ENCODE measurements around the gene GPR32. TPM values are rescaled to one million over a fixed set of nuclear protein-coding genes. Genes with fewer than 3 reads are reported as not detected.
"Not testable (repeated sequence)": the region's sequence is repeated elsewhere in the genome, so short reads cannot be mapped to it uniquely, and the experiment has no call there.

The GPR32 gene
- total RNA-seq, 1 donor from 2014 or later: not detected

DNA sequence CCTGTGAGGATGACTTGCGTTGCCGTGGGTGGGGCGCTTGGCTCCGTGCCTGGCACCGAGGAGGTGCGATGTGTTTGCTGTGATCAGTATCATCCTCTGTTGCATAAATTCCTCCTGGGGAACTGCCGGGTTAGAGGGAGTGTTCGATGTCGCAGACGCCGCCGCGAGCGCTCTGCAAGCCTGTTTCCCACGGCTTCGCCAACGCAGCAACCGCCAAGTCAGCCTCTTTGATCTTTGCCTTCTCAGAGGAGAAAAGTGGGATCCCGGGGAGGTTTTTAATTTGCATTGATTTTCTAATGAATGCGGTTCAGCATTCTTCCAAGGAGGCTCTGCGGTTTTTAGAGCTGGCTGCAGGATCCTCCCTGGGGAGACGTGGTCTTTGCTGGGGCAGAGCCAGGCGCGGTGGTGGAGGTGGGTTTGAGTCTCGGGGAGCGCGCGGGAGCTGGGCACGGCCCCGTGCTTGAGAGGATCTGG lies 7.6 kb downstream of the GPR32 start:
- Mint-ChIP-seq H3K4me3 (ENCODE audit: low read depth) (no peak overlapping the region), H3K36me3 (ENCODE audit: low read depth) (no peaks in the 10 kb centered on the region), H3K27ac (no peak overlapping the region), H3K9me3 (no peaks in the 10 kb centered on the region), H3K27me3 (ENCODE audit: low read depth) (peaks cover 48% of the 10 kb centered on the region), H3K4me1 (ENCODE audit: low read depth) (peaks cover 9% of the 10 kb centered on the region)
- intact Hi-C loops (cut with micrococcal nuclease): no loop called here
- DNase-seq (ENCODE audit: low spot score): no peak

- no peaks in the 10 kb centered on the region for H3K36me3 Mint-ChIP-seq (ENCODE audit: low read depth)
- DNase-seq (ENCODE audit: low spot score): no peak
- no peak overlapping the region for H3K27ac Mint-ChIP-seq
- peaks cover 12% of the 10 kb centered on the region for H3K4me1 Mint-ChIP-seq (ENCODE audit: low read depth)
- H3K27me3 Mint-ChIP-seq (ENCODE audit: low read depth): peaks cover 48% of the 10 kb centered on the region
- no peaks in the 10 kb centered on the region for H3K9me3 Mint-ChIP-seq
- intact Hi-C loops (cut with micrococcal nuclease): no loop called here
- no peak overlapping the region for H3K4me3 Mint-ChIP-seq (ENCODE audit: low read depth)
Measured at GRCh38 chr19:50778906-50779430, 8.7 kb downstream of the GPR32 start.

GRCh38 chr19:50779504-50780457 lies 9.5 kb downstream of the GPR32 start:
- intact Hi-C loops (cut with micrococcal nuclease): loop anchor here (5.0 to 10.0 kb wide), 2 partner anchors 145 to 422 kb away; no protein-coding TSS in a partner anchor
- no peak overlapping the region for H3K4me3 Mint-ChIP-seq (ENCODE audit: low read depth)
- peaks cover 12% of the 10 kb centered on the region for H3K4me1 Mint-ChIP-seq (ENCODE audit: low read depth)
- no peak overlapping the region for H3K27ac Mint-ChIP-seq
- H3K9me3 Mint-ChIP-seq: no peaks in the 10 kb centered on the region
- no peak for DNase-seq (ENCODE audit: low spot score)
- no peaks in the 10 kb centered on the region for H3K36me3 Mint-ChIP-seq (ENCODE audit: low read depth)
- peaks cover 48% of the 10 kb centered on the region for H3K27me3 Mint-ChIP-seq (ENCODE audit: low read depth)

- H3K27me3 Mint-ChIP-seq (ENCODE audit: low read depth): peaks cover 44% of the 10 kb centered on the region
- DNase-seq (ENCODE audit: low spot score): no peak
- peaks cover 12% of the 10 kb centered on the region for H3K4me1 Mint-ChIP-seq (ENCODE audit: low read depth)
- no peaks in the 10 kb centered on the region for H3K9me3 Mint-ChIP-seq
- H3K27ac Mint-ChIP-seq: no peak overlapping the region
- H3K36me3 Mint-ChIP-seq (ENCODE audit: low read depth): no peaks in the 10 kb centered on the region
- intact Hi-C loops (cut with micrococcal nuclease): loop anchor here (5.0 to 10.0 kb wide), 2 partner anchors 144 to 424 kb away; no protein-coding TSS in a partner anchor
- no peak overlapping the region for H3K4me3 Mint-ChIP-seq (ENCODE audit: low read depth)
Measured at GRCh38 chr19:50780753-50781435, 10.6 kb downstream of the GPR32 start.

- not testable (repeated sequence) for DNase-seq (ENCODE audit: low spot score); H3K27ac Mint-ChIP-seq; H3K9me3 Mint-ChIP-seq; H3K4me3 Mint-ChIP-seq (ENCODE audit: low read depth); H3K4me1 Mint-ChIP-seq (ENCODE audit: low read depth); H3K36me3 Mint-ChIP-seq (ENCODE audit: low read depth)
- intact Hi-C loops (cut with micrococcal nuclease): loop anchor here (1.0 to 10.0 kb wide), 5 partner anchors 59 to 426 kb away; no protein-coding TSS in a partner anchor
- peaks cover 25% of the 10 kb centered on the region for H3K27me3 Mint-ChIP-seq (ENCODE audit: low read depth)
Measured at GRCh38 chr19:50783848-50784152, 13.5 kb downstream of the GPR32 start.

- H3K9me3 Mint-ChIP-seq: no peaks in the 10 kb centered on the region
- intact Hi-C loops (cut with micrococcal nuclease): loop anchor here (5.0 to 10.0 kb wide), 2 partner anchors 140 to 427 kb away; no protein-coding TSS in a partner anchor
Measured at GRCh38 chr19:50784710-50785109, 14.4 kb downstream of the GPR32 start.

DNA sequence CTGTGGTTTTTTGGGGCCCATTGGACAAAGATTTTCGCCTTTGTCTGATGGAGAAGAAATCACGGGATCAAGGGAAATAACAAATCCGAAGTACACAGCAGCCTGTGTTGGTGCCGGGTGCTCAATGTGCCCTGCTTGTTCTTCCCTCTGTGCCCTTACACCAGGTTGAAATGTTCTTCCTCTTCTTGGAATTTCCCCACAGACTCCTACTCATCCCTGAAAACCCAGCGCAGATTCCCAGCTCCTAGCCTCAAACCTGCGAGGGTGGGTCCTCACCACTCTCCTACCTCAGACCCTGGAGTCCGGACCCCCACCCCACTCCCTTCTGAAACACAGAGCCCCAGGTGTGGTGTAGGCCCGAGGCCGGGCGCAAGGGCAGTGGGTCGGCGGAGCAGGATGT lies 15.1 kb downstream of the GPR32 start:
- H3K4me3 Mint-ChIP-seq (ENCODE audit: low read depth): no peak overlapping the region
- peaks cover 9% of the 10 kb centered on the region for H3K27me3 Mint-ChIP-seq (ENCODE audit: low read depth)
- H3K36me3 Mint-ChIP-seq (ENCODE audit: low read depth): no peaks in the 10 kb centered on the region
- intact Hi-C loops (cut with micrococcal nuclease): loop anchor here (10.0 kb wide), 1 partner anchor 139 kb away; no protein-coding TSS in a partner anchor
- no peak overlapping the region for H3K27ac Mint-ChIP-seq
- no peaks in the 10 kb centered on the region for H3K9me3 Mint-ChIP-seq
- no peak for DNase-seq (ENCODE audit: low spot score)
- H3K4me1 Mint-ChIP-seq (ENCODE audit: low read depth): peaks cover 2% of the 10 kb centered on the region

More at GRCh38 chr19:50784710-50785109, 14.4 kb downstream of the GPR32 start:
- Mint-ChIP-seq H3K4me3 (ENCODE audit: low read depth) (no peak overlapping the region), H3K27me3 (ENCODE audit: low read depth) (peaks cover 16% of the 10 kb centered on the region), H3K27ac (no peak overlapping the region), H3K36me3 (ENCODE audit: low read depth) (no peaks in the 10 kb centered on the region), H3K4me1 (ENCODE audit: low read depth) (peaks cover 2% of the 10 kb centered on the region)
- no peak for DNase-seq (ENCODE audit: low spot score)

- peaks cover 4% of the 10 kb centered on the region for H3K4me1 Mint-ChIP-seq (ENCODE audit: low read depth)
- DNase-seq (ENCODE audit: low spot score): no peak
- H3K4me3 Mint-ChIP-seq (ENCODE audit: low read depth): no peak within 1 kb of the TSS
- H3K9me3 Mint-ChIP-seq: no peaks in the 10 kb centered on the region
- no peaks in the 10 kb centered on the region for H3K27me3 Mint-ChIP-seq (ENCODE audit: low read depth)
- intact Hi-C loops (cut with micrococcal nuclease): no loop called here
- no peak within 1 kb of the TSS for H3K27ac Mint-ChIP-seq
- peaks cover 3% of the 10 kb centered on the region for H3K36me3 Mint-ChIP-seq (ENCODE audit: low read depth)
Measured at GRCh38 chr19:50790396-50790795, 20.1 kb downstream of the GPR32 start, which contains the start of gene ACP4. Gene ACP4 (plus strand): TSS chr19:50790415. CDS start chr19:50790415, 0 bp downstream.

GRCh38 chr19:50790922-50791467 lies 20.7 kb downstream of the GPR32 start:
- Mint-ChIP-seq H3K4me1 (ENCODE audit: low read depth) (peaks cover 4% of the 10 kb centered on the region), H3K4me3 (ENCODE audit: low read depth) (no peak overlapping the region), H3K36me3 (ENCODE audit: low read depth) (peaks cover 3% of the 10 kb centered on the region), H3K27ac (no peak overlapping the region), H3K27me3 (ENCODE audit: low read depth) (no peaks in the 10 kb centered on the region), H3K9me3 (no peaks in the 10 kb centered on the region)
- intact Hi-C loops (cut with micrococcal nuclease): no loop called here
- no peak for DNase-seq (ENCODE audit: low spot score)

- H3K9me3 Mint-ChIP-seq: no peaks in the 10 kb centered on the region
- no peak overlapping the region for H3K27ac Mint-ChIP-seq
- peaks cover 3% of the 10 kb centered on the region for H3K36me3 Mint-ChIP-seq (ENCODE audit: low read depth)
- intact Hi-C loops (cut with micrococcal nuclease): no loop called here
- no peaks in the 10 kb centered on the region for H3K27me3 Mint-ChIP-seq (ENCODE audit: low read depth)
- no peak for DNase-seq (ENCODE audit: low spot score)
- H3K4me1 Mint-ChIP-seq (ENCODE audit: low read depth): peaks cover 4% of the 10 kb centered on the region
- no peak overlapping the region for H3K4me3 Mint-ChIP-seq (ENCODE audit: low read depth)
Measured at GRCh38 chr19:50791594-50792271, 21.5 kb downstream of the GPR32 start.

DNA sequence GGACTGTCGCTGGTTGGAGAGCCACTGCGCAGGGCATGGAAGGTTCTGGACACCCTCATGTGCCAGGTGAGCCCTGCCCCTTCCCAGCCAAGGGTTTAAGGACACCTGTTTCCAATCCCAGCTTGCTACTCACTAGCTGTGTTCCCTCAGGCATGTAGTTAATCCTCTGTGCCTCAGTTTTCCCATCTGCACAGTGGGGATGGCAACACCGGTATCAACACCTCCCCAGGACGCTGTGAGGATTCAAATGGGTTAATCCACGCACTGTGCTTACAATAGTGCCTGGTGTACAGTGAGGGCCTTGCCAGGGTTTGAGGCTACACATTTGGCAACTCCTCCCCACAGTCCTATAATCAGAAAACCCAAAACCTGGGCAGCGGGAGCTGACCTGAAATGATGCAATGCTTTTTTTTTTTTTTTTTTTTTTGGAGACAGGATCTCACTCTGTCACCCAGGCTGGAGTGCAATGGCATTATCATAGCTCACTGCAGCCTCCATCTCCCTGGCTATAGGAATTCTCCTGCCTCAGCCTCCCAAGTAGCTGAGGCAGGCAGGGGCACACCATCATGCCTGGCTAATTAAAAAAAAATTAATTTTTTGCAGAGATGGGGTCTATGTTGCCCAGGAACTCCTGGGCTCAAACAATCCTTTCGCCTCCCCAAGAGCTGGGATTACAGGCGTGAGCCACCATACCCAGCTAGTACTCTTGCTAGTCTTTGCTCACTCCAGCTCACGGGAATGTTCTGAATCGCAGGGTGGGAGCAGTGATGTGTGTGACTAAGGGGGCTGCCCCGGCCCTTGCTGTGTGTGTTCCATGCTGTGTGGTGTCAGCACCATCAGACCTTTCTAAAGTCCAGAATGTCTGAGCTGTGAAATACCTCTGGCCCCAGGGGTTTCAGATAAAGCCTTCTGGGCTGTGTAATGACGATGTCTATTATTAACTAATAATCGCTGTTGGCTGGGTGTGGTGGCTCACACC lies 22.3 kb downstream of the GPR32 start:
- H3K27ac Mint-ChIP-seq: no peak overlapping the region
- no peaks in the 10 kb centered on the region for H3K9me3 Mint-ChIP-seq
- peaks cover 4% of the 10 kb centered on the region for H3K4me1 Mint-ChIP-seq (ENCODE audit: low read depth)
- H3K4me3 Mint-ChIP-seq (ENCODE audit: low read depth): no peak overlapping the region
- DNase-seq (ENCODE audit: low spot score): no peak
- no peaks in the 10 kb centered on the region for H3K27me3 Mint-ChIP-seq (ENCODE audit: low read depth)
- intact Hi-C loops (cut with micrococcal nuclease): no loop called here
- H3K36me3 Mint-ChIP-seq (ENCODE audit: low read depth): peaks cover 8% of the 10 kb centered on the region
